Esophagus muscularis mucosa (tissue), 4 donors: ENCODE data around the gene CCDC88C. TPM values are rescaled to one million over a fixed set of nuclear protein-coding genes. Genes with fewer than 3 reads are reported as not detected.
A peak's percentile ranks its signal among the peaks of the same experiment; 100 is the strongest.
"Not testable (repeated sequence)": the region's sequence is repeated elsewhere in the genome, so short reads cannot be mapped to it uniquely, and the experiment has no call there.

ENCODE experiments used
- DNase-seq: peaks from one replicate; pipeline ENCODE4 v3.0.0-alpha.2; 2017; ENCODE audit errors: extremely low spot score
- H3K27ac ChIP-seq, 4 donors: fragments of 200-600 bp; sonication (generic); replicated peaks in 1 of 4; 1 replicate in 3 of 4; 2 replicates in 1 of 4; pipeline ENCODE4 v1.5.1; 2016 to 2019; ENCODE audit warnings: mild to moderate bottlenecking in 1 of 4
- H3K27me3 ChIP-seq, 4 donors: fragments of 200-600 bp; sonication (generic); one replicate each; pipeline versions ENCODE4 v1.5.1 to v1.6.0; 2016 to 2019
- H3K36me3 ChIP-seq, 4 donors: fragments of 200-600 bp; sonication (generic); one replicate each; pipeline ENCODE4 v1.5.1; 2016 to 2019
- H3K4me1 ChIP-seq, 4 donors: fragments of 200-600 bp; sonication (generic); one replicate each; pipeline ENCODE4 v1.5.1; 2016 to 2019
- H3K4me3 ChIP-seq, 4 donors: fragments of 200-600 bp; sonication (generic); 1 replicate in 2 of 4; 2 replicates in 2 of 4; pipeline ENCODE4 v1.5.1; 2016 to 2019; ENCODE audit warnings: mild to moderate bottlenecking in 4 of 4, moderate library complexity in 1 of 4
- H3K9me3 ChIP-seq, 4 donors: fragments of 200-600 bp; sonication (generic); 1 replicate in 3 of 4; 2 replicates in 1 of 4; pipeline ENCODE4 v1.5.1; 2016 to 2019
- CTCF ChIP-seq, 3 experiments: fragments of 200-600 bp in 2 of 3; fragments of 450-650 bp in 1 of 3; sonication (generic) in 2 of 3; IDR thresholded peaks; one replicate each; pipeline ENCODE4 v1.5.1; 2017 to 2019; ENCODE audit warnings: antibody characterized with exemption in 3 of 3, mild to moderate bottlenecking in 2 of 3, moderate library complexity in 1 of 3
- EP300 ChIP-seq: sonication (generic); formaldehyde crosslinking; IDR thresholded peaks from one replicate; pipeline ENCODE4 v1.6.1; 2017; ENCODE audit warnings: antibody characterized with exemption
- POLR2A ChIP-seq: fragments of 450-650 bp; IDR thresholded peaks from one replicate; pipeline ENCODE4 v1.6.1; 2017; ENCODE audit warnings: antibody characterized with exemption, moderate library complexity, mild to moderate bottlenecking, low read depth
- POLR2AphosphoS5 ChIP-seq, 2 donors: sonication (generic); formaldehyde crosslinking; IDR thresholded peaks; one replicate each; pipeline ENCODE4 v1.6.1; 2017; ENCODE audit warnings: antibody characterized with exemption in 2 of 2
- WGBS: methylation state at CpG from one replicate; pipeline ENCODE4 v1.1.5; 2018; 5-methylcytosine and 5-hydroxymethylcytosine counted together
- intact Hi-C: fragments of 100-400 bp; cut with DNase I; formaldehyde crosslinking; loops from one replicate; pipeline ENCODE4 v1.15.1; 2023
- total RNA-seq, 4 donors: library from RNA; depleted of rRNA; stranded (reverse); fragments of >200 nt; gene quantifications; one replicate each; pipeline versions ENCODE4 v1.1.0 to v1.2.1, GENCODE V29; 2016

CCDC88C gene
- total RNA-seq, 4 donors from 2014 or later = 4.2 to 6.3 (median 5.6) TPM

- peaks cover 0 to 11% (median 2%) of the 10 kb centered on the region in 4 donors for H3K36me3 ChIP-seq
- 65% methylated on average over 24 of the region's 24 CpGs for WGBS
Observed at GRCh38 chr14:91269076-91269991, 148.3 kb downstream of the CCDC88C start.

GRCh38 chr14:91267965-91268437 is 149.6 kb downstream of the CCDC88C start:
- Histone ChIP-seq H3K9me3 (no peaks in the 10 kb centered on the region), H3K27ac (no peak overlapping the region), H3K4me3 (no peak overlapping the region), H3K4me1 (peaks cover 4 to 31% (median 21%) of the 10 kb centered on the region in 4 donors), H3K36me3 (peaks cover 0 to 8% (median 0%) of the 10 kb centered on the region in 4 donors), H3K27me3 (no peaks in the 10 kb centered on the region)
- no peak for DNase-seq
- TF ChIP-seq EP300 (no peak), POLR2AphosphoS5 (IDR thresholded peaks at IDR 0.05) (no peak), CTCF (IDR thresholded peaks at IDR 0.05) (no peak), POLR2A (no peak)
- WGBS = 98% methylated on average over 7 of the region's 7 CpGs
- intact Hi-C loops = no loop called here

More at GRCh38 chr14:91269076-91269991, 148.3 kb downstream of the CCDC88C start:
- TF ChIP-seq POLR2A (no peak), POLR2AphosphoS5 (IDR thresholded peaks at IDR 0.05) (no peak)
- DNase-seq = no peak
- peaks cover 0 to 21% (median 15%) of the 10 kb centered on the region in 4 donors for H3K4me1 ChIP-seq
- no peaks in the 10 kb centered on the region for H3K9me3 ChIP-seq
- H3K27ac ChIP-seq = no peak overlapping the region
- intact Hi-C loops = no loop called here
- no peaks in the 10 kb centered on the region for H3K27me3 ChIP-seq
- no peak overlapping the region for H3K4me3 ChIP-seq

- peaks cover 4 to 31% (median 21%) of the 10 kb centered on the region in 4 donors for H3K4me1 ChIP-seq
- intact Hi-C loops, H3K4me3 ChIP-seq, DNase-seq, H3K27me3 ChIP-seq, H3K9me3 ChIP-seq, H3K36me3 ChIP-seq, H3K27ac ChIP-seq: not testable (repeated sequence)
- WGBS = 94% methylated on average over 15 of the region's 15 CpGs
Observed at GRCh38 chr14:91266276-91266675, 151.3 kb downstream of the CCDC88C start.

GRCh38 chr14:91265404-91265803 is 152.2 kb downstream of the CCDC88C start:
- no peak overlapping the region for H3K4me3 ChIP-seq
- H3K4me1 ChIP-seq = peaks cover 4 to 31% (median 21%) of the 10 kb centered on the region in 4 donors
- no peaks in the 10 kb centered on the region for H3K36me3 ChIP-seq
- TF ChIP-seq EP300 (no peak), POLR2A (no peak), CTCF (IDR thresholded peaks at IDR 0.05) (no peak), POLR2AphosphoS5 (IDR thresholded peaks at IDR 0.05) (no peak)
- peaks cover 0 to 5% (median 0%) of the 10 kb centered on the region in 4 donors for H3K9me3 ChIP-seq
- no peak overlapping the region for H3K27ac ChIP-seq
- intact Hi-C loops = no loop called here
- DNase-seq = no peak
- WGBS = 98% methylated on average over 7 of the region's 7 CpGs
- no peaks in the 10 kb centered on the region for H3K27me3 ChIP-seq

- Histone ChIP-seq H3K27me3 (no peaks in the 10 kb centered on the region), H3K27ac (peak overlapping the region in 1 of 4 donors; percentile 16), H3K4me3 (peak overlapping the region; percentile 51 to 64 (median 53)), H3K4me1 (peaks cover 4 to 23% (median 16%) of the 10 kb centered on the region in 4 donors), H3K9me3 (peaks cover 0 to 5% (median 0%) of the 10 kb centered on the region in 4 donors), H3K36me3 (no peaks in the 10 kb centered on the region)
- TF ChIP-seq CTCF (IDR thresholded peaks at IDR 0.05) = no peak
- no peak for TF ChIP-seq POLR2A
- TF ChIP-seq POLR2AphosphoS5 (IDR thresholded peaks at IDR 0.05) = no peak
- TF ChIP-seq EP300 = no peak
- intact Hi-C loops = no loop called here
- DNase-seq = no peak
- WGBS = 59% methylated on average over 13 of the region's 69 CpGs
Observed at GRCh38 chr14:91264151-91265150, 153.2 kb downstream of the CCDC88C start.
